COLO668 (cell line): ENCODE results near the gene ALAS1.

Experiments used
- DNase-seq: peaks from one replicate; lab custom pipeline; 2025; ENCODE audit not compliant: unreplicated experiment; lab: John Stamatoyannopoulos, UW

The ALAS1 gene

GRCh38 chr3:52198643-52199608 is 966 bp downstream of the ALAS1 start:
- no peak for DNase-seq

DNA sequence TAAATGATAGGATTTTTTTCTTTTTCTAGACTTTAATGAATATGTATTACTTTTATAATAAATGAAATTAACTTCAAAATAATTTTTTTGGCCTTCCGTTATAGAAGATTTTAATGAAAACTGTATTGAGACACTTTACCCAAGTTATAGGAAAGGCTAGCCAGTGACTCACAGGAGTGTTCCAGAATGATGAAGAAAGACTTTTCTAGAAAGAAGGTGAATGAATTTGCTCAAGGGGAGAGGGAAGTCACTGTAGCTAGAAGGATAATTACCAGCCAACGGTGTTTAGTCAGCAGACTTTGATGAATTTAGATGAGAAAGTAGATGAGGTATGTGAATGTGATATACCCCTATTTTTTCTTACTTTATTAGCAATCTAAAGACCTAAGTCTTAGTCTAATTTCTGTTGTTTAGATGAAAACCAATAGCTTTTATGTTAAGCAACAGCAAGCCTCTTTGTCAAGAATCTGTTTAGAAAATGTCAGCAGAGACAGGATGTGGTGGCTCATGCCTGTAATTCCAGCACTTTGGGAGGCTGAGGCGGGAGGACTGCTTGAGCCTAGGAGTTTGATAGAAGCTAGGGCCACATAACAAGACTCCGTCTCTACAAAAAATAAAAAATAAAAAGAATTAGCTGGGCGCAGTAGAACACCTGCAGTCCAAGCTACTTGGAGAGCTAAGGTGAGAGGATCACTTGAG is 3.2 kb downstream of the ALAS1 start:
- DNase-seq: no peak

GRCh38 chr3:52202384-52203077 is 4.6 kb downstream of the ALAS1 start:
- DNase-seq: no peak

GRCh38 chr3:52203701-52204100 is 5.7 kb downstream of the ALAS1 start:
- no peak for DNase-seq

GRCh38 chr3:52204337-52205073 is 6.5 kb downstream of the ALAS1 start:
- peak; percentile 85 for DNase-seq

- no peak for DNase-seq
Observed at GRCh38 chr3:52205727-52206372, 7.9 kb downstream of the ALAS1 start.

DNA sequence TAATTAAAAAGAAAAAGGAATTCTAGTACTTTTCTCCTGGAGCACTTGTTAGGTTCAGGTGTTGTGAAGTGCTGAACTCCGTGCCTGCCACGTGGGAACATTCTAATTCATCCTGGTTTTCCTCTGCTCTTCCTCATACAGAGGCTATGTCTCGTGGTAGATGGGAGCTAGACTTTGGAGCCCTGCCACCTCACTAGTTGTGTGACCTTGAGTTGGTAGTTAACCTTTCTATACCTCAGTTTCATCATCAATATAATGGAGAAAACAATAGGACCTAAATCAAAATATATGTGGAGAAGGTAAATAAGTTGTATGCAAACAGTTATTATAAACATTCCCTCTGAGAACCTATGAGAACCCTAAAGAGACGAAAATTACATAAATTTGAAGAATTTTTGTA is 10.6 kb downstream of the ALAS1 start:
- no peak for DNase-seq

GRCh38 chr3:52210037-52210436 is 12.1 kb downstream of the ALAS1 start:
- DNase-seq: no peak

DNA sequence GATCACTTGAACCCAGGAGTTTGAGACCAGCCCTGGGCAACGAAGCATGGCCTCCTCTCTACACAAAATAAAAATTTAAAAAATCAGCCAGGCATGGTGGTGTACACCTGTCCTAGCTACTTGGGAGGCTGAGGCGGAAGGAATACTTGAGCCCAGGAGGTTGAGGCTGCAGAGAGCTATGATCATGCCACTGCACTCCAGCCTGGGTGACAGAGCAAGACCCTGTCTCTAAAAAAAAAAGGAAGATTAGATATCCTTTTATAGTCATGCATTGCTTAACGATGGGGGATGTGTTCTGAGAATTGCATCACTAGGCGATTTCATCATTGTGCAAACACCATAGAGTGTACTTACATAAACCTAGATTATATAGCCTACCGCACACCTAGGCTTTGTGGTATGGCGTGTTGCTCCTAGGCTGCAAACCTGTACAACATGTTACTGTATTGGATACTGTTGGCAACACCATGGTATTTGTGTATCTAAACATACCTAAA is 12.6 kb downstream of the ALAS1 start:
- DNase-seq: no peak

- DNase-seq: no peak
Observed at GRCh38 chr3:52211268-52211891, 13.4 kb downstream of the ALAS1 start.

DNA sequence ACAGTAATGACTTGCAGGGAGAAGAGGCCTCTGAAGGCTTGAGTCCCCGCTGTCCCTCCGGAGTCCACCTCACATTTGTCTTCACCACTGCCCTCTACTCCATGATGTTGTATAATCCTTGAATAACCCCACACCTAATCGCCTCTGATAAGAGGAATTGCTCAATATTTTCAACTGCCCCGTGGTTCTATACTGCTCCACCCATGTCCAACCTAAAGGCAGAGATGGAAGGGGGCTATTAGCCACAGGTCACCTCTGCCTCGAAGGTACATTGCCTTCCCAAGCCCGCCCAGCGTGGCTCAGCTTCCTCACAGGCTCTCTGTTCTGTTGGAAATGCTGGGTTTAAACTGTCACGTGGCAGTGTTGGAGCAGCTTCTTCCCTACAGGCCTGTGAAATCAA is 15.0 kb downstream of the ALAS1 start:
- DNase-seq: no peak

GRCh38 chr3:52213901-52214300 is 15.9 kb downstream of the ALAS1 start:
- no peak for DNase-seq

DNA sequence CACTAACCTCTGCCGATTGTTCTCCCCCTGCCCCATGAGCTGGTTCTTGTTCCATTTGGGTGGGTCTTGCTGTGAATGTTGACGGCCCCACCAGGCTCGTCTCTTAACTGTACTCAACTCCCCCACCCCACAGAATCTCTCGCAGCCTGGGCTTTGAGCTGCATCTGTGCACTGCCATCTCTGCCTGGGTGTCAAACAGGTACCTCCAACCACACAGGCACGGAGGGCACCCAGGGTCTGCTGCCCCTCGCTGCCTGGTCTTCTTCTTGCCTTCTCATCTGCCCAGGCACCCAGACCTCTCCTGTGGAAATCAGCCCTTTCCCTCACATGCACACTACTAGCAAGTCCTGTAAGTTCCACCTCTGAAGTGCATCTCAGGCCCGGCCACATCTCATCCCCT is 17.4 kb downstream of the ALAS1 start:
- DNase-seq: no peak

DNA sequence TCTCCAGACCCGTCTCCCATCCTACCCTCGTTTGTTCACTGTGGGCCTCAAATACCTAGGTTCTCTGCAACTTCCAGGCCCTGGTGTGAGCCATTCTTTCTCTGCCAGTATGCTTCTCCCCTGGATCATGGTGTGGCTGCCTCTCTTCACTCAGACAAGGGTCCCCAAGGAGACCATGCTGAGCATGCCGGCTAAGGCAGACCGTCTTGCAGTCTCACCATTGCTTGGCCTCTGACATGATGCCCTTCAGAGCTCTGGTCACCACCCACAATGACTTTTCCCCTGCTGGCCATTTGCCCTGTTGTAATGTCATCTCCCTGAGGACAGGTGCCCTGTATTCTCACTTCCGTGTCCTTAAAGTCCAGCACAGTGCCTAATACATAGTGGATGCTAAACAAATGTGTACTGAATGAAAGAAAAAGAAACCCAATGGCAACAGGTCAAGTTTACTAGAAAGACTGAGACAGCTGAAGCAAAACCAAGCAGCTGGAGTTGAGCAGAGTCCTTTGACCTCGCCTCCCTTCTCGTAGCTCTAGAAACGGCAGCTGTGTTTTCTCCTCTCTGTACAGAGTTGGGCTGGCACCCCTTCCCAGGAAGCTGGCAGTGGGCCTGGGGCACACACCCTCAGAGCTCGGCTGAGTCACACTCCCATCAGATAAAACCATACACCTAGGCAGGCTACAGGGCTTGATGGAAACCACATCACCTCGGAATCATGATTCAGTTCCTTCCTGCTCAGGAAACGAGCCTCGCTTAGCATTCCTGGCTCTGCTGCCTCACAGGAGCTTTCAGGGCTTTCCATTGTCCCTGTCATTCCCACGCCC is 18.8 kb downstream of the ALAS1 start:
- peak; percentile 59 for DNase-seq

DNA sequence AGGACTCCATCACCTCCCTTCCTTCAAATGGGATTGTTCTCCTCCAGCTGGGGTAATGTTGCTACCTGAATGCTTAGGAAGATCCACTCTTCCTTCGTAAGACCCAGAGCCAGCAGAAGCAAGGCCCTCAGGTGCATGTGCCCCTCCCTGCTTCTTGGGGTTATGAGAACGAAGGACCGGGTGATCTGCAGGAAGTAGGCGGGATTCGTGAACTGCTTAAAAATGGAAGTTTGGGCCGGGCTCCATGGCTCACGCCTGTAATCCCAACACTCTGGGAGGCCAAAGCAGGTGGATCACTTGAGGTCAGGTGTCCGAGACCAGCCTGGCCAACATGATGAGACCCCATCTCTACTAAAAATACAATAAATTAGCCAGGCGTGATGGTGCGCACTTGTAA is 19.4 kb downstream of the ALAS1 start:
- no peak for DNase-seq

GRCh38 chr3:52218026-52218425 is 20.1 kb downstream of the ALAS1 start:
- no peak for DNase-seq

- DNase-seq: no peak
Observed at GRCh38 chr3:52218454-52218853, 20.5 kb downstream of the ALAS1 start.

- no peak for DNase-seq
Observed at GRCh38 chr3:52218937-52219650, 21.1 kb downstream of the ALAS1 start.
